ENCODE results near the gene DBNDD1.

DNA sequence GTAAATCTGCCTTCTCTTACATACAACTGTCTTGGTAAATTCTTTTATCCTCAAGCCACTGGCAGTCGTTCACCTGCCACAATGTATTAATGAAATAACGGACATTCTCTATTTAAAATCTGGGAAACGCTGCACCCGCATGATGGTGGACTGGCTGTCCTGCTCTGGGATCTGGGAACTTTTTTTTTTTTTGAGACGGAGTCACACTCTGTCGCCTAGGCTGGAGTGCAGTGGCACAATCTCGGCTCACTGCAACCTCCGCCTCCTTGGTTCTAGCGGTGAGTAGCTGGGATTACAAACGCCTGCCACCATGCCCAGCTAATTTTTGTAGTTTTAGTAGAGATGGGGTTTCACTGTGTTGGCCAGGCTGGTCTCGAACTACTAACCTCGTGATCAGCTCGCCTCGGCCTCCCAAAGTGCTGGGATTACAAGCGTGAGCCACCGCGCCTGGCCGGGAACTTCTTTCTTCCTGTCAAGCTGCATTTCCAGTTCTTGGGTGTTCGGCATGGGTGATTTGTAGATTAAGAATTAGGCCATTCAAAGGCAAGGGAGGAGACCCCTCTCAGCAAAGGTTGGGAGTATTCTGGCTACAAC is 29.6 kb upstream of the DBNDD1 start:
- TF ChIP-seq SIN3A (IDR thresholded peaks at IDR 0.05; ENCODE audit: borderline replicate concordance, insufficient read depth, low read length) (no peak), TAF1 (IDR thresholded peaks at IDR 0.05; ENCODE audit: borderline replicate concordance, insufficient read depth, low read length) (no peak)

Data from PFSK-1 (cell line).